B cell (primary cell): ENCODE results near the gene PTP4A1. TPM values are rescaled to one million over a fixed set of nuclear protein-coding genes. Genes with fewer than 3 reads are reported as not detected.

ENCODE experiments used
- ATAC-seq: fragments of 200-7000 bp; cut with Tn5 transposase; one replicate; pipeline ENCODE4 v1.10.0; 2021; ENCODE audit warnings: low read depth, mild to moderate bottlenecking, moderate number of reproducible peaks, moderate library complexity
- CTCF ChIA-PET: fragments of 350-600 bp; sonication (Branson Sonifier 250); formaldehyde crosslinking; loops from one replicate; lab custom pipeline; 2021; ENCODE audit warnings: antibody characterized with exemption, inconsistent platforms; lab: Charles Lee
- POLR2A ChIA-PET: fragments of 350-600 bp; sonication (Branson Sonifier 250); formaldehyde crosslinking; loops from one replicate; lab custom pipeline; 2021; ENCODE audit warnings: antibody characterized with exemption; lab: Charles Lee
- DNase-seq: peaks from one replicate; pipeline ENCODE4 v3.0.0; 2013
- H2AFZ ChIP-seq: 2 replicates; pipeline ENCODE4 v1.6.1; 2012; ENCODE audit warnings: mild to moderate bottlenecking, low read depth, low read length; ENCODE audit not compliant: insufficient read depth, poor library complexity, severe bottlenecking
- H3K27ac ChIP-seq, 2 donors: 1 replicate in 1 of 2; 2 replicates in 1 of 2; pipeline ENCODE4 v1.5.1; 2012 to 2013; ENCODE audit warnings: low read length in 2 of 2, mild to moderate bottlenecking in 2 of 2, moderate library complexity in 1 of 2
- H3K27me3 ChIP-seq, 4 experiments: fragments of 200-600 bp in 1 of 4; sonication (generic) in 1 of 4; replicated peaks in 1 of 4; 1 replicate in 2 of 4; 2 replicates in 2 of 4; pipeline versions ENCODE4 v1.6.1 to v1.7.0; 2013 to 2016; ENCODE audit warnings: low read length in 3 of 4, mild to moderate bottlenecking in 2 of 4, mixed read lengths in 1 of 4, moderate library complexity in 1 of 4; ENCODE audit not compliant: insufficient read depth in 4 of 4, control insufficient read depth in 3 of 4; ENCODE audit errors: control extremely low read depth in 1 of 4
- H3K36me3 ChIP-seq, 2 experiments: replicated peaks in 1 of 2; 1 replicate in 1 of 2; 2 replicates in 1 of 2; pipeline versions ENCODE4 v1.6.1 to v1.7.1; 2013; ENCODE audit warnings: low read length in 1 of 2; ENCODE audit not compliant: insufficient read depth in 2 of 2, control insufficient read depth in 1 of 2; ENCODE audit errors: control extremely low read depth in 1 of 2, extremely low read depth in 1 of 2
- H3K4me1 ChIP-seq, 2 donors: fragments of 200-600 bp in 1 of 2; sonication (generic) in 1 of 2; 1 replicate in 1 of 2; 2 replicates in 1 of 2; pipeline versions ENCODE4 v1.5.1 to v1.6.1; 2013 to 2017; ENCODE audit warnings: low read length in 2 of 2; ENCODE audit not compliant: control insufficient read depth in 2 of 2, insufficient read depth in 2 of 2
- H3K4me2 ChIP-seq: replicated peaks from 2 replicates; pipeline ENCODE3; 2012; ENCODE audit warnings: mild to moderate bottlenecking, low read depth, low read length; ENCODE audit not compliant: poor library complexity, severe bottlenecking
- H3K4me3 ChIP-seq, 5 experiments: fragments of 200-600 bp in 1 of 5; sonication (generic) in 1 of 5; 1 replicate in 3 of 5; 2 replicates in 2 of 5; pipeline versions ENCODE4 v1.5.1 to v1.7.0; 2011 to 2016; ENCODE audit warnings: low read length in 4 of 5, mild to moderate bottlenecking in 4 of 5, low read depth in 2 of 5, control low read depth in 1 of 5, moderate library complexity in 1 of 5; ENCODE audit not compliant: insufficient read depth in 1 of 5; ENCODE audit errors: control extremely low read depth in 1 of 5, extremely low read depth in 1 of 5
- H3K79me2 ChIP-seq: fragments of 200-600 bp; sonication (generic); one replicate; pipeline ENCODE4 v1.6.0; 2016; ENCODE audit warnings: low read length; ENCODE audit not compliant: control insufficient read depth, insufficient read depth
- H3K9ac ChIP-seq: fragments of 200-600 bp; sonication (generic); 2 replicates; pipeline ENCODE4 v1.6.1; 2017; ENCODE audit warnings: mild to moderate bottlenecking, low read length, moderate library complexity
- H3K9me3 ChIP-seq, 3 donors: one replicate each; pipeline versions ENCODE4 v1.6.1 to v1.7.1; 2013; ENCODE audit warnings: low read length in 2 of 3; ENCODE audit not compliant: control insufficient read depth in 2 of 3, insufficient read depth in 1 of 3; ENCODE audit errors: control extremely low read depth in 1 of 3
- H4K20me1 ChIP-seq: 2 replicates; pipeline ENCODE4 v1.6.0; 2012; ENCODE audit warnings: mild to moderate bottlenecking, low read length; ENCODE audit not compliant: insufficient read depth, control insufficient read depth, poor library complexity, severe bottlenecking
- H3K27ac Mint-ChIP-seq: one replicate; pipeline ENCODE4 v1.8.0; 2021; ENCODE audit warnings: mixed read lengths
- H3K27me3 Mint-ChIP-seq: one replicate; pipeline ENCODE4 v1.8.0; 2021; ENCODE audit warnings: mixed read lengths
- H3K4me1 Mint-ChIP-seq: one replicate; pipeline ENCODE4 v1.8.0; 2021; ENCODE audit warnings: mixed read lengths
- H3K4me3 Mint-ChIP-seq: one replicate; pipeline ENCODE4 v1.8.0; 2021; ENCODE audit warnings: mixed read lengths
- H3K9me3 Mint-ChIP-seq: one replicate; pipeline ENCODE4 v1.8.0; 2022; ENCODE audit warnings: mixed read lengths; ENCODE audit not compliant: insufficient read depth
- CTCF ChIP-seq: fragments of 200-600 bp; IDR thresholded peaks from one replicate; pipeline ENCODE4 v1.8.0; 2022; ENCODE audit warnings: antibody characterized with exemption, mild to moderate bottlenecking
- EZH2 ChIP-seq: IDR thresholded peaks from 2 replicates; pipeline ENCODE4 v1.6.1; 2012; ENCODE audit warnings: borderline replicate concordance, low read depth, mild to moderate bottlenecking, moderate library complexity, low read length; ENCODE audit not compliant: insufficient read depth, poor library complexity, severe bottlenecking
- WGBS: methylation state at CpG from one replicate; pipeline ENCODE4 v1.1.5; 2013; ENCODE audit warnings: missing lambda C conversion rate; ENCODE audit not compliant: insufficient coverage; 5-methylcytosine and 5-hydroxymethylcytosine counted together
- intact Hi-C: fragments of 100-400 bp; cut with micrococcal nuclease; formaldehyde crosslinking; loops from one replicate; pipeline ENCODE4 v1.10.0; 2022
- polyA plus RNA-seq: library from polyadenylated mRNA; depleted of rRNA; stranded (reverse); fragments of >200 nt; gene quantifications from 2 replicates; pipeline ENCODE4 v1.2.3, GENCODE V29; 2012
- total RNA-seq, 2 donors: library from RNA; stranded (reverse); fragments of 120-200 nt in 1 of 2; gene quantifications; 1 replicate in 1 of 2; 2 replicates in 1 of 2; pipeline versions ENCODE4 v1.2.3 to v1.2.4, GENCODE V29; 2013 to 2022

The PTP4A1 gene
- total and polyA plus RNA-seq, 2 donors (not counting 1 experiment from before 2014, with no cell fraction given) = 33.7 to 80.6 TPM

GRCh38 chr6:63556369-63556768 lies 15.9 kb upstream of the PTP4A1 start:
- no CpG with 5 or more reads among the region's 4 CpGs for WGBS
- no peaks in the 10 kb centered on the region for H4K20me1 ChIP-seq
- TF ChIP-seq CTCF = no peak
- TF ChIP-seq EZH2 = no peak
- H3K4me2 ChIP-seq = no peak overlapping the region
- no peak overlapping the region for H2AFZ ChIP-seq
- ATAC-seq (no peak), DNase-seq (no peak)
- POLR2A ChIA-PET = no interaction called here
- peaks cover 0 to 4% (median 0%) of the 10 kb centered on the region in 4 experiments for H3K27me3 ChIP-seq
- intact Hi-C loops = no loop called here
- no peaks in the 10 kb centered on the region for H3K9me3 ChIP-seq
- H3K4me3 ChIP-seq = no peak overlapping the region
- H3K36me3 ChIP-seq = no peaks in the 10 kb centered on the region
- no peaks in the 10 kb centered on the region for H3K4me1 ChIP-seq
- no peaks in the 10 kb centered on the region for H3K79me2 ChIP-seq
- H3K9ac ChIP-seq = no peak overlapping the region
- CTCF ChIA-PET = no interaction called here
- no peaks in the 10 kb centered on the region for H3K9me3 Mint-ChIP-seq
- no peak overlapping the region for H3K27ac ChIP-seq
- no peak overlapping the region for H3K27ac Mint-ChIP-seq
- H3K4me1 Mint-ChIP-seq = no peaks in the 10 kb centered on the region
- H3K4me3 Mint-ChIP-seq = no peak overlapping the region
- H3K27me3 Mint-ChIP-seq = peaks cover 15% of the 10 kb centered on the region

GRCh38 chr6:63558278-63558677 lies 14.0 kb upstream of the PTP4A1 start:
- no peak overlapping the region for H3K4me3 Mint-ChIP-seq
- no peaks in the 10 kb centered on the region for H4K20me1 ChIP-seq
- no peaks in the 10 kb centered on the region for H3K4me1 ChIP-seq
- ATAC-seq (no peak), DNase-seq (no peak)
- intact Hi-C loops = no loop called here
- H3K27ac ChIP-seq = no peak overlapping the region
- H3K36me3 ChIP-seq = no peaks in the 10 kb centered on the region
- peaks cover 0 to 4% (median 0%) of the 10 kb centered on the region in 4 experiments for H3K27me3 ChIP-seq
- no peak overlapping the region for H3K4me3 ChIP-seq
- no peaks in the 10 kb centered on the region for H3K9me3 Mint-ChIP-seq
- no peak overlapping the region for H3K4me2 ChIP-seq
- H3K4me1 Mint-ChIP-seq = no peaks in the 10 kb centered on the region
- no peak overlapping the region for H3K9ac ChIP-seq
- ChIA-PET POLR2A (no interaction called here), CTCF (no interaction called here)
- H3K27me3 Mint-ChIP-seq = peaks cover 15% of the 10 kb centered on the region
- H3K79me2 ChIP-seq = no peaks in the 10 kb centered on the region
- no peak overlapping the region for H2AFZ ChIP-seq
- TF ChIP-seq EZH2 (no peak), CTCF (no peak)
- H3K9me3 ChIP-seq = no peaks in the 10 kb centered on the region
- H3K27ac Mint-ChIP-seq = no peak overlapping the region
